Testis (tissue), 3 donors: ENCODE data around the gene CBFB. TPM values are rescaled to one million over a fixed set of nuclear protein-coding genes. Genes with fewer than 3 reads are reported as not detected.

Experiments
- DNase-seq: peaks from one replicate; pipeline ENCODE4 v3.0.0-alpha.2; 2019
- H3K27ac ChIP-seq, 2 donors: fragments of 200-600 bp; sonication (generic); one replicate each; pipeline ENCODE4 v1.5.1; 2019
- H3K27me3 ChIP-seq: fragments of 200-600 bp; sonication (generic); one replicate; pipeline ENCODE4 v1.5.1; 2019
- H3K36me3 ChIP-seq: fragments of 200-600 bp; sonication (generic); one replicate; pipeline ENCODE4 v1.5.1; 2017; ENCODE audit warnings: low read depth; ENCODE audit errors: missing control alignments
- H3K4me1 ChIP-seq: fragments of 200-600 bp; sonication (generic); one replicate; pipeline ENCODE4 v1.5.1; 2019
- H3K4me3 ChIP-seq, 2 donors: fragments of 200-600 bp; sonication (generic); one replicate each; pipeline ENCODE4 v1.5.1; 2017 to 2019
- H3K9me3 ChIP-seq: fragments of 200-600 bp; sonication (generic); one replicate; pipeline ENCODE4 v1.5.1; 2017
- CTCF ChIP-seq, 3 experiments: fragments of 450-650 bp in 2 of 3; fragments of 200-600 bp in 1 of 3; sonication (generic) in 1 of 3; IDR thresholded peaks; one replicate each; pipeline ENCODE4 v1.5.1; 2016 to 2019; ENCODE audit warnings: antibody characterized with exemption in 3 of 3, mild to moderate bottlenecking in 2 of 3, moderate library complexity in 1 of 3
- POLR2A ChIP-seq: fragments of 450-650 bp; IDR thresholded peaks from one replicate; pipeline ENCODE4 v1.6.1; 2017; ENCODE audit warnings: antibody characterized with exemption, mild to moderate bottlenecking, moderate library complexity
- WGBS, 2 donors: methylation state at CpG; one replicate each; pipeline ENCODE4 v1.1.5; 2018; 5-methylcytosine and 5-hydroxymethylcytosine counted together
- intact Hi-C: fragments of 100-400 bp; cut with DNase I; formaldehyde crosslinking; loops from one replicate; pipeline ENCODE4 v1.15.1; 2023; ENCODE audit warnings: low total_unique reads
- polyA plus RNA-seq: library from polyadenylated mRNA; stranded (reverse); fragments of 350-450 nt; fragmentation: Illumina TruSeq; extraction: RNeasy Lipid Tissue Mini Kit (QIAGEN cat#74804); gene quantifications from one replicate; pipeline ENCODE4 v1.2.3, GENCODE V29; 2014; ENCODE audit warnings: low read depth, low replicate concordance; ENCODE audit not compliant: insufficient read depth
- total RNA-seq, 2 donors: library from RNA; depleted of rRNA; stranded (reverse); fragments of >200 nt; gene quantifications; one replicate each; pipeline ENCODE4 v1.2.3, GENCODE V29; 2016

CBFB gene
- total and polyA plus RNA-seq, 3 donors from 2014 or later: 15.3 to 34.9 (median 23.3) TPM

- no peak overlapping the region for H3K4me3 ChIP-seq
- intact Hi-C loops: no loop called here
- no peak overlapping the region for H3K27ac ChIP-seq
- H3K27me3 ChIP-seq: no peaks in the 10 kb centered on the region
- H3K9me3 ChIP-seq: no peaks in the 10 kb centered on the region
- no peaks in the 10 kb centered on the region for H3K36me3 ChIP-seq
- no peak for TF ChIP-seq CTCF (IDR thresholded peaks at IDR 0.05)
- no peak for TF ChIP-seq POLR2A
- peak; percentile 13 for DNase-seq
- H3K4me1 ChIP-seq: peaks cover 14% of the 10 kb centered on the region
- 86 to 93% methylated on average over 3 to 5 of the region's 5 CpGs for whole genome bisulfite sequencing, 2 donors
Measured at GRCh38 chr16:67016681-67017420, 12.1 kb upstream of the CBFB start.

- intact Hi-C loops: no loop called here
- 76% methylated on average over 4 of the region's 4 CpGs; no CpG with 5 or more reads in 1 of the 2 donors for WGBS, 2 donors
Measured at GRCh38 chr16:67017421-67017750, 11.6 kb upstream of the CBFB start.

GRCh38 chr16:67017810-67018488, 11.0 kb upstream of the CBFB start:
- peak; percentile 77 for DNase-seq
- 54 to 75% methylated on average over 5 to 6 of the region's 6 CpGs for WGBS, 2 donors
- H3K36me3 ChIP-seq: no peaks in the 10 kb centered on the region
- no peak overlapping the region for H3K27ac ChIP-seq
- peaks cover 13% of the 10 kb centered on the region for H3K4me1 ChIP-seq
- H3K27me3 ChIP-seq: no peaks in the 10 kb centered on the region
- H3K9me3 ChIP-seq: no peaks in the 10 kb centered on the region
- H3K4me3 ChIP-seq: no peak overlapping the region
- TF ChIP-seq CTCF (IDR thresholded peaks at IDR 0.05) (peak; percentile 44 to 66 (median 47)), POLR2A (no peak)
- intact Hi-C loops: no loop called here

More at GRCh38 chr16:67017421-67017750, 11.6 kb upstream of the CBFB start:
- H3K36me3 ChIP-seq: no peaks in the 10 kb centered on the region
- H3K4me3 ChIP-seq: no peak overlapping the region
- no peak for TF ChIP-seq CTCF (IDR thresholded peaks at IDR 0.05)
- TF ChIP-seq POLR2A: no peak
- no peaks in the 10 kb centered on the region for H3K27me3 ChIP-seq
- H3K9me3 ChIP-seq: no peaks in the 10 kb centered on the region
- DNase-seq: peak; percentile 8
- no peak overlapping the region for H3K27ac ChIP-seq
- H3K4me1 ChIP-seq: peaks cover 14% of the 10 kb centered on the region

- Histone ChIP-seq H3K9me3 (no peaks in the 10 kb centered on the region), H3K27ac (no peak overlapping the region), H3K27me3 (no peaks in the 10 kb centered on the region), H3K4me1 (peaks cover 4% of the 10 kb centered on the region), H3K4me3 (no peak overlapping the region), H3K36me3 (no peaks in the 10 kb centered on the region)
- WGBS, 2 donors: 84 to 92% methylated on average over 8 of the region's 8 CpGs
- TF ChIP-seq CTCF (IDR thresholded peaks at IDR 0.05) (no peak), POLR2A (no peak)
- intact Hi-C loops: no loop called here
- peak; percentile 7 for DNase-seq
Measured at GRCh38 chr16:67019171-67019570, 9.8 kb upstream of the CBFB start.
